ENCODE results near the gene SIT1. TPM values are rescaled to one million over a fixed set of nuclear protein-coding genes. Genes with fewer than 3 reads are reported as not detected.

The SIT1 gene
- total RNA-seq, 2 donors from 2014 or later: 0.68 TPM; not detected in 1

GRCh38 chr9:35629597-35629996 is 21.1 kb downstream of the SIT1 start:
- H3K9me3 ChIP-seq: no peaks in the 10 kb centered on the region
- no peak overlapping the region for H3K4me3 ChIP-seq
- DNase-seq (ENCODE audit: low spot score) (no peak), ATAC-seq (ENCODE audit: insufficient number of reproducible peaks, low FRiP score, low read depth) (no peak)
- no peak overlapping the region for H3K27ac ChIP-seq
- TF ChIP-seq CTCF (IDR thresholded peaks at IDR 0.05): no peak
- H3K27me3 ChIP-seq (replicated peaks; ENCODE audit: insufficient read depth): no peaks in the 10 kb centered on the region
- no peaks in the 10 kb centered on the region for H3K36me3 ChIP-seq
- no peaks in the 10 kb centered on the region for H3K4me1 ChIP-seq (ENCODE audit: control insufficient read depth in 1 of 2, low read depth in 2 of 2)

- ATAC-seq (ENCODE audit: insufficient number of reproducible peaks, low FRiP score, low read depth) (no peak), DNase-seq (ENCODE audit: low spot score) (no peak)
- H3K4me1 ChIP-seq (ENCODE audit: control insufficient read depth in 1 of 2, low read depth in 2 of 2): no peaks in the 10 kb centered on the region
- H3K36me3 ChIP-seq: no peaks in the 10 kb centered on the region
- no peak overlapping the region for H3K27ac ChIP-seq
- no peak for TF ChIP-seq CTCF (IDR thresholded peaks at IDR 0.05)
- H3K4me3 ChIP-seq: no peak overlapping the region
- H3K27me3 ChIP-seq (replicated peaks; ENCODE audit: insufficient read depth): no peaks in the 10 kb centered on the region
- H3K9me3 ChIP-seq: no peaks in the 10 kb centered on the region
Observed at GRCh38 chr9:35628389-35628991, 22.2 kb downstream of the SIT1 start.

GRCh38 chr9:35627575-35627974 is 23.2 kb downstream of the SIT1 start:
- ATAC-seq (ENCODE audit: insufficient number of reproducible peaks, low FRiP score, low read depth): no peak
- Histone ChIP-seq H3K27ac (no peak overlapping the region), H3K4me1 (ENCODE audit: control insufficient read depth in 1 of 2, low read depth in 2 of 2) (no peaks in the 10 kb centered on the region), H3K9me3 (no peaks in the 10 kb centered on the region), H3K27me3 (replicated peaks; ENCODE audit: insufficient read depth) (no peaks in the 10 kb centered on the region), H3K4me3 (no peak overlapping the region), H3K36me3 (no peaks in the 10 kb centered on the region)
- no peak for DNase-seq (ENCODE audit: low spot score)
- no peak for TF ChIP-seq CTCF (IDR thresholded peaks at IDR 0.05)

GRCh38 chr9:35619800-35620158 is 31.0 kb downstream of the SIT1 start:
- Histone ChIP-seq H3K4me3 (no peak overlapping the region), H3K4me1 (ENCODE audit: control insufficient read depth in 1 of 2, low read depth in 2 of 2) (peaks cover 0 to 5% of the 10 kb centered on the region in 2 donors), H3K27ac (no peak overlapping the region), H3K36me3 (no peaks in the 10 kb centered on the region), H3K9me3 (no peaks in the 10 kb centered on the region), H3K27me3 (replicated peaks; ENCODE audit: insufficient read depth) (no peaks in the 10 kb centered on the region)
- no peak for TF ChIP-seq CTCF (IDR thresholded peaks at IDR 0.05)
- ATAC-seq (ENCODE audit: insufficient number of reproducible peaks, low FRiP score, low read depth) (no peak), DNase-seq (ENCODE audit: low spot score) (no peak)

- TF ChIP-seq CTCF (IDR thresholded peaks at IDR 0.05): no peak
- Histone ChIP-seq H3K4me3 (no peak overlapping the region), H3K4me1 (ENCODE audit: control insufficient read depth in 1 of 2, low read depth in 2 of 2) (peaks cover 0 to 5% of the 10 kb centered on the region in 2 donors), H3K36me3 (no peaks in the 10 kb centered on the region), H3K27ac (peak overlapping the region in 1 of 2 donors; percentile 21), H3K9me3 (no peaks in the 10 kb centered on the region), H3K27me3 (replicated peaks; ENCODE audit: insufficient read depth) (no peaks in the 10 kb centered on the region)
- DNase-seq (ENCODE audit: low spot score) (no peak), ATAC-seq (ENCODE audit: insufficient number of reproducible peaks, low FRiP score, low read depth) (no peak)
Observed at GRCh38 chr9:35618854-35619799, 31.6 kb downstream of the SIT1 start.

All from thoracic aorta (tissue), 2 donors.